Thyroid gland (tissue), 4 donors: ENCODE data around the gene RAI1. TPM values are rescaled to one million over a fixed set of nuclear protein-coding genes. Genes with fewer than 3 reads are reported as not detected.

Experiments used
- DNase-seq, 2 donors: peaks; one replicate each; pipeline ENCODE4 v3.0.0-alpha.2; 2019
- H3K27ac ChIP-seq, 3 donors: fragments of 200-600 bp; sonication (generic); 1 replicate in 2 of 3; 2 replicates in 1 of 3; pipeline ENCODE4 v1.5.1; 2016 to 2019; ENCODE audit warnings: mild to moderate bottlenecking in 1 of 3, moderate library complexity in 1 of 3
- H3K27me3 ChIP-seq: fragments of 200-600 bp; sonication (generic); one replicate; pipeline ENCODE4 v1.5.1; 2019
- H3K36me3 ChIP-seq, 2 donors: fragments of 200-600 bp; sonication (generic); one replicate each; pipeline ENCODE4 v1.5.1; 2016 to 2019
- H3K4me1 ChIP-seq, 2 donors: fragments of 200-600 bp; sonication (generic); one replicate each; pipeline ENCODE4 v1.5.1; 2017 to 2019
- H3K4me3 ChIP-seq, 3 donors: fragments of 200-600 bp; sonication (generic); replicated peaks in 1 of 3; 1 replicate in 2 of 3; 2 replicates in 1 of 3; pipeline ENCODE4 v1.5.1; 2016; ENCODE audit warnings: mild to moderate bottlenecking in 1 of 3
- H3K9me3 ChIP-seq: fragments of 200-600 bp; sonication (generic); one replicate; pipeline ENCODE4 v1.5.1; 2017
- POLR2A ChIP-seq, 2 donors: fragments of 450-650 bp; IDR thresholded peaks; one replicate each; pipeline ENCODE4 v1.6.1; 2017; ENCODE audit warnings: antibody characterized with exemption in 2 of 2, mild to moderate bottlenecking in 2 of 2, moderate library complexity in 1 of 2
- WGBS, 2 donors: methylation state at CpG; one replicate each; pipeline ENCODE4 v1.1.5; 2017; 5-methylcytosine and 5-hydroxymethylcytosine counted together
- intact Hi-C: fragments of 100-400 bp; cut with DNase I; formaldehyde crosslinking; loops from one replicate; pipeline ENCODE4 v1.15.1; 2023
- total RNA-seq, 4 donors: library from RNA; depleted of rRNA; stranded (reverse); fragments of >200 nt; gene quantifications; one replicate each; pipeline ENCODE4 v1.2.3, GENCODE V29; 2016
- TF ChIP-seq, protein P1 (sequence below), 6 experiments: fragments of 200-600 bp in 3 of 6; fragments of 450-650 bp in 3 of 6; sonication (generic) in 3 of 6; IDR thresholded peaks; one replicate each; pipeline ENCODE4 v1.5.1; 2016 to 2019; ENCODE audit warnings: antibody characterized with exemption in 6 of 6, mild to moderate bottlenecking in 2 of 6, inconsistent platforms in 1 of 6, moderate library complexity in 1 of 6

The RAI1 gene
- total RNA-seq, 4 donors from 2014 or later = 19.1 to 52.3 (median 34.1) TPM

DNA sequence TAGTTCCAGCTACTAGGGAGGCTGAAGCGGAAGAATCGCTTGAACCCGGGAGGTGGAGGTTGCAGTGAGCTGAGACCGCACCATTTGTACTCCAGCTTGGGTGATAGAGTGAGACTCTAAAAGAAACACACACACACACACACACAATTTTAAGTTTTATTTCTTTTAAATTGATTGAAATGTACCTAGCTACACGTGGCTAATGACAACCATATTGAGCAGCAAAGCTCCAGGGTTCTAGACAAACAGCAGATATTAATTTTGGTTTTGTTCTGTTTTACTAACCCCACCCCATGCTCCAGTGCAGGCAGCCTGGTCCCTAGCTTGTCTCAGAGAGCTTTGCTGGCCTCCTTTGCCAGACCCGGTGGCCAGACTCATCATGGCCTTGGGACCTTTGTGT lies 16.0 kb upstream of the RAI1 start:
- no peak for DNase-seq
- no peak overlapping the region for H3K27ac ChIP-seq
- H3K4me3 ChIP-seq = no peak overlapping the region
- TF ChIP-seq, protein P1, sequence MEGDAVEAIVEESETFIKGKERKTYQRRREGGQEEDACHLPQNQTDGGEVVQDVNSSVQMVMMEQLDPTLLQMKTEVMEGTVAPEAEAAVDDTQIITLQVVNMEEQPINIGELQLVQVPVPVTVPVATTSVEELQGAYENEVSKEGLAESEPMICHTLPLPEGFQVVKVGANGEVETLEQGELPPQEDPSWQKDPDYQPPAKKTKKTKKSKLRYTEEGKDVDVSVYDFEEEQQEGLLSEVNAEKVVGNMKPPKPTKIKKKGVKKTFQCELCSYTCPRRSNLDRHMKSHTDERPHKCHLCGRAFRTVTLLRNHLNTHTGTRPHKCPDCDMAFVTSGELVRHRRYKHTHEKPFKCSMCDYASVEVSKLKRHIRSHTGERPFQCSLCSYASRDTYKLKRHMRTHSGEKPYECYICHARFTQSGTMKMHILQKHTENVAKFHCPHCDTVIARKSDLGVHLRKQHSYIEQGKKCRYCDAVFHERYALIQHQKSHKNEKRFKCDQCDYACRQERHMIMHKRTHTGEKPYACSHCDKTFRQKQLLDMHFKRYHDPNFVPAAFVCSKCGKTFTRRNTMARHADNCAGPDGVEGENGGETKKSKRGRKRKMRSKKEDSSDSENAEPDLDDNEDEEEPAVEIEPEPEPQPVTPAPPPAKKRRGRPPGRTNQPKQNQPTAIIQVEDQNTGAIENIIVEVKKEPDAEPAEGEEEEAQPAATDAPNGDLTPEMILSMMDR (IDR thresholded peaks at IDR 0.05) = no peak
- TF ChIP-seq POLR2A (IDR thresholded peaks at IDR 0.05) = no peak
- WGBS, 2 donors = 75 to 78% methylated on average over 6 of the region's 6 CpGs
- H3K9me3 ChIP-seq = no peaks in the 10 kb centered on the region
- H3K4me1 ChIP-seq = no peaks in the 10 kb centered on the region
- intact Hi-C loops = no loop called here
- no peaks in the 10 kb centered on the region for H3K36me3 ChIP-seq
- H3K27me3 ChIP-seq = no peaks in the 10 kb centered on the region

DNA sequence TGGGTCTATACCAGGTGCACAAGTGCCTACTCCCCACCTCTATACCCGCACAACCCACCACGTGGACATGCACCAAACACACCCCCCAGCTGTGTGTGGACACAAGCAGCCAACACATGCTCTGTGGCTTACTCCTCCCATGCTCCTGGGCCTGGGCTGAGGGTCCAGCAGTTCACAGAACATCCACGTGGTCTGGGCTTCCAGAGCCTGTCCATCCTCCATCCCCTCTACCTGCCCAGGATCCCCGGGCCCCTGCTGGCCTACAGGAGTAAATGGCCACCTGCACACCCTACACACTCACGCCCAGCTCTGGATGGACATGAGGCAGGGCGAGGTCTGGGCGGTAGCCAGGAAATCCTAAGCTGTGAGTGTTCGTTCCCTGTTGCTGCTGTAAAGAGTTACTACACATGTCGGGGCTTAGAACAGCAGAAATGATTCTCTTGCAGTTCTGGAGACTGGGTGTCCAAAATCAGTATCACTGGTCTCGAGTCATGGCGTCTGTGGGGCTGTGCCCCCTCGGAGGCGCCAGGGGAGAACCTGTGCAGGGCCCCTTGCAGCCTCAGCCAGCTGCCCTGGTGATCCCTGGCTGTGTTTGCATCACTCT lies 15.0 kb upstream of the RAI1 start:
- 68 to 87% methylated on average over 5 to 6 of the region's 13 CpGs for WGBS, 2 donors
- H3K4me1 ChIP-seq = no peaks in the 10 kb centered on the region
- no peaks in the 10 kb centered on the region for H3K36me3 ChIP-seq
- no peak overlapping the region for H3K27ac ChIP-seq
- intact Hi-C loops = no loop called here
- no peak for DNase-seq
- no peaks in the 10 kb centered on the region for H3K27me3 ChIP-seq
- TF ChIP-seq POLR2A (IDR thresholded peaks at IDR 0.05) = no peak
- TF ChIP-seq, protein P1 (IDR thresholded peaks at IDR 0.05) = no peak
- H3K9me3 ChIP-seq = no peaks in the 10 kb centered on the region
- H3K4me3 ChIP-seq = no peak overlapping the region

DNA sequence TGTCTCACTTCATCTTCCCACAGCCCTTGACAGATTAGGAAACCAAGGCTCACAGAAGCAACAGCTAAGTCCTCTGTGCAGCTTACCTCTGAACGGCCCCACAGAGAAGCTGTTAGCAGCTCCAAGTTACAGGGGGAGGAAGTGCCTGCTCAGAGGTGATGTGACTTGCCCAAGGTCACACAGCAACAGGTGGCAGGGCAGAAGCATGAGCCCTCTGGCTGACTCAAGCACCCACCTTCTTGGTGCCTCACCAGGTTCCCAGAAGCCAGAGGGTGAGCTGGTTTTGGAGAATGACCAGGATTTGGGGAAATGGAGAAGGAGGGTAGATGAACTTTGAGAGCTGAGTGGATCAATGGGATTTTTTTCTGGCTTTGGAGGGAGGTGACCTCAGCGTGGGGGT lies 14.0 kb upstream of the RAI1 start:
- TF ChIP-seq, protein P1 (IDR thresholded peaks at IDR 0.05) = no peak
- TF ChIP-seq POLR2A (IDR thresholded peaks at IDR 0.05) = no peak
- no peaks in the 10 kb centered on the region for H3K4me1 ChIP-seq
- H3K27ac ChIP-seq = no peak overlapping the region
- no peak for DNase-seq
- no peaks in the 10 kb centered on the region for H3K27me3 ChIP-seq
- WGBS, 2 donors = 69 to 80% methylated on average over 2 of the region's 2 CpGs
- no peaks in the 10 kb centered on the region for H3K36me3 ChIP-seq
- H3K4me3 ChIP-seq = no peak overlapping the region
- H3K9me3 ChIP-seq = no peaks in the 10 kb centered on the region
- intact Hi-C loops = no loop called here

DNA sequence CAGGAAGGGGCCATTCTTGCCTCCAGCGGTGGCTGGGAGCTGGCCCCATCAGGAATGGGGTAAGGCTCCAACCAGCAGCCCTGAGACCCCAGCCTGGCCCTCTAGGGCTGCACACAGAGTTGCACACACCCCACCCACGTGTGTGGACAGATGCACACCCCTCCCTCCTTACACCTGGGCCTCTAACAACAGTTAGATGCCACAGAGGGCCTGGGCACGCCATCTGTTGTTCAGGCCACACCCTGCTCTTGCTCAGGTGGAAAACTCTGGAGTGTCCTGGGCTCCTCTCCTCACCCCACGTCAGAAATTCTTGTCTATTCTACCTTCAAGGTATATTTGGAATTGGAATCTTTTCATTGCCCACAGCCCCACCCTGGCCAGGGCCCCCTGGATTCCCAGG lies 13.3 kb upstream of the RAI1 start:
- no peak overlapping the region for H3K27ac ChIP-seq
- no peaks in the 10 kb centered on the region for H3K4me1 ChIP-seq
- H3K27me3 ChIP-seq = no peaks in the 10 kb centered on the region
- H3K4me3 ChIP-seq = no peak overlapping the region
- no peak for DNase-seq
- intact Hi-C loops = no loop called here
- H3K36me3 ChIP-seq = no peaks in the 10 kb centered on the region
- TF ChIP-seq, protein P1 (IDR thresholded peaks at IDR 0.05) = no peak
- TF ChIP-seq POLR2A (IDR thresholded peaks at IDR 0.05) = no peak
- no peaks in the 10 kb centered on the region for H3K9me3 ChIP-seq
- 54 to 82% methylated on average over 3 of the region's 4 CpGs for WGBS, 2 donors

GRCh38 chr17:17668358-17668757 lies 12.9 kb upstream of the RAI1 start:
- H3K9me3 ChIP-seq = no peaks in the 10 kb centered on the region
- DNase-seq = no peak
- H3K36me3 ChIP-seq = no peaks in the 10 kb centered on the region
- no peak overlapping the region for H3K27ac ChIP-seq
- H3K27me3 ChIP-seq = no peaks in the 10 kb centered on the region
- no peak for TF ChIP-seq POLR2A (IDR thresholded peaks at IDR 0.05)
- TF ChIP-seq, protein P1 (IDR thresholded peaks at IDR 0.05) = no peak
- intact Hi-C loops = no loop called here
- H3K4me3 ChIP-seq = no peak overlapping the region
- 95 to 97% methylated on average over 3 of the region's 3 CpGs for whole genome bisulfite sequencing, 2 donors
- H3K4me1 ChIP-seq = no peaks in the 10 kb centered on the region
